Tibial nerve (tissue), 4 donors: ENCODE measurements around the gene ZNRD2. TPM values are rescaled to one million over a fixed set of nuclear protein-coding genes. Genes with fewer than 3 reads are reported as not detected.

Experiments used
- DNase-seq, 2 donors: peaks; one replicate each; pipeline ENCODE4 v3.0.0-alpha.2; 2019; ENCODE audit warnings: low spot score in 2 of 2
- H3K27ac ChIP-seq, 4 donors: fragments of 200-600 bp; sonication (generic) in 3 of 4; one replicate each; pipeline ENCODE4 v1.5.1; 2017 to 2019; ENCODE audit warnings: mild to moderate bottlenecking in 1 of 4
- H3K27me3 ChIP-seq, 2 donors: fragments of 200-600 bp; sonication (generic) in 1 of 2; one replicate each; pipeline versions ENCODE4 v1.5.1 to v1.6.0; 2017 to 2019
- H3K36me3 ChIP-seq, 3 donors: fragments of 200-600 bp; sonication (generic); one replicate each; pipeline ENCODE4 v1.5.1; 2018 to 2019
- H3K4me1 ChIP-seq, 4 donors: fragments of 200-600 bp; sonication (generic) in 3 of 4; one replicate each; pipeline ENCODE4 v1.5.1; 2017 to 2019
- H3K4me3 ChIP-seq, 4 donors: fragments of 200-600 bp; sonication (generic) in 3 of 4; one replicate each; pipeline ENCODE4 v1.5.1; 2017 to 2019; ENCODE audit warnings: mild to moderate bottlenecking in 1 of 4, moderate library complexity in 1 of 4
- H3K9me3 ChIP-seq, 4 donors: fragments of 200-600 bp; sonication (generic) in 3 of 4; one replicate each; pipeline ENCODE4 v1.5.1; 2017 to 2019
- EP300 ChIP-seq, 2 donors: sonication (generic); formaldehyde crosslinking; IDR thresholded peaks; one replicate each; pipeline ENCODE4 v1.6.1; 2017; ENCODE audit warnings: antibody characterized with exemption in 2 of 2, mild to moderate bottlenecking in 1 of 2
- POLR2A ChIP-seq, 2 donors: fragments of 450-650 bp; IDR thresholded peaks; one replicate each; pipeline ENCODE4 v1.6.1; 2017; ENCODE audit warnings: antibody characterized with exemption in 2 of 2, mild to moderate bottlenecking in 2 of 2, moderate library complexity in 2 of 2
- WGBS, 2 donors: methylation state at CpG; one replicate each; pipeline ENCODE4 v1.1.5; 2018; 5-methylcytosine and 5-hydroxymethylcytosine counted together
- total RNA-seq, 4 donors: library from RNA; depleted of rRNA; stranded (reverse); fragments of >200 nt; gene quantifications; one replicate each; pipeline ENCODE4 v1.1.0, GENCODE V29; 2016
- TF ChIP-seq, protein P1 (sequence below), 5 experiments: fragments of 200-600 bp in 3 of 5; fragments of 450-650 bp in 2 of 5; sonication (generic) in 3 of 5; IDR thresholded peaks; one replicate each; pipeline ENCODE4 v1.5.1; 2016 to 2019; ENCODE audit warnings: antibody characterized with exemption in 5 of 5, mild to moderate bottlenecking in 3 of 5, moderate library complexity in 2 of 5

ZNRD2 gene
- total RNA-seq, 4 donors from 2014 or later: 49.6 to 70.8 (median 56.5) TPM

DNA sequence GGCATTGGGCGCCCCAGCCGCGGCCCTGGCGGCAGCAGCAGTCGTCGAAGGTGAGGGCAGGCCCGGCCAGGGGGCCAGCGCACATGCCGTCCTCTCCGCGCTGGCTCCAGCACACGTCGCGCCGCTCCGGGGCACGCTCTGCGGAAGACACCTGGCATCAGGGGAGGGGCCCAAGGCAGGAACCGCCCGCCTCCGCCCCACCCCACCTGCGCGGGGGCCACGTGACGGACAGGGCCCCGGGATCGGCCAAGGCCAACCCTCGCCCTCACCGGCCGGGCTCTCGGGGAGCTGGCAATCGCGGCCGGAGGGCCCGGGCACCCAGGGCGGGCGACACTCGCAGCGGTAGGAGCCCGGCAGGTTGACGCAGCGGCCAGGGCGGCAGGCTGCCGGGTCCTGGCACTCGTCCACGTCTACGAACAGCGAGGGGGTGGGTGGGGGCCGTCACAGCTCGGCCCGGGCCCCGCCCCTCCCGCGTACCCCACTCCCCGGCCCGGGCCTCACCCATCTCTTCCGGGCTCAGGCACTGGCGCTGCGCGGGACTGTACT lies 30.5 kb upstream of the ZNRD2 start:
- H3K36me3 ChIP-seq: peaks cover 0 to 73% (median 7%) of the 10 kb centered on the region in 3 donors
- H3K27ac ChIP-seq: peak overlapping the region; percentile 75 to 93 (median 88)
- no peak for TF ChIP-seq EP300 (IDR thresholded peaks at IDR 0.05)
- TF ChIP-seq POLR2A (IDR thresholded peaks at IDR 0.05): no peak
- TF ChIP-seq, protein P1, sequence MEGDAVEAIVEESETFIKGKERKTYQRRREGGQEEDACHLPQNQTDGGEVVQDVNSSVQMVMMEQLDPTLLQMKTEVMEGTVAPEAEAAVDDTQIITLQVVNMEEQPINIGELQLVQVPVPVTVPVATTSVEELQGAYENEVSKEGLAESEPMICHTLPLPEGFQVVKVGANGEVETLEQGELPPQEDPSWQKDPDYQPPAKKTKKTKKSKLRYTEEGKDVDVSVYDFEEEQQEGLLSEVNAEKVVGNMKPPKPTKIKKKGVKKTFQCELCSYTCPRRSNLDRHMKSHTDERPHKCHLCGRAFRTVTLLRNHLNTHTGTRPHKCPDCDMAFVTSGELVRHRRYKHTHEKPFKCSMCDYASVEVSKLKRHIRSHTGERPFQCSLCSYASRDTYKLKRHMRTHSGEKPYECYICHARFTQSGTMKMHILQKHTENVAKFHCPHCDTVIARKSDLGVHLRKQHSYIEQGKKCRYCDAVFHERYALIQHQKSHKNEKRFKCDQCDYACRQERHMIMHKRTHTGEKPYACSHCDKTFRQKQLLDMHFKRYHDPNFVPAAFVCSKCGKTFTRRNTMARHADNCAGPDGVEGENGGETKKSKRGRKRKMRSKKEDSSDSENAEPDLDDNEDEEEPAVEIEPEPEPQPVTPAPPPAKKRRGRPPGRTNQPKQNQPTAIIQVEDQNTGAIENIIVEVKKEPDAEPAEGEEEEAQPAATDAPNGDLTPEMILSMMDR (IDR thresholded peaks at IDR 0.05): peak in 2 of 5 experiments; percentile 54 to 71
- H3K27me3 ChIP-seq: no peaks in the 10 kb centered on the region
- H3K4me3 ChIP-seq: peak overlapping the region; percentile 35 to 62 (median 56)
- WGBS, 2 donors: 21 to 24% methylated on average over 20 to 37 of the region's 60 CpGs
- no peak for DNase-seq
- H3K9me3 ChIP-seq: no peaks in the 10 kb centered on the region
- peaks cover 0 to 52% (median 23%) of the 10 kb centered on the region in 4 donors for H3K4me1 ChIP-seq

DNA sequence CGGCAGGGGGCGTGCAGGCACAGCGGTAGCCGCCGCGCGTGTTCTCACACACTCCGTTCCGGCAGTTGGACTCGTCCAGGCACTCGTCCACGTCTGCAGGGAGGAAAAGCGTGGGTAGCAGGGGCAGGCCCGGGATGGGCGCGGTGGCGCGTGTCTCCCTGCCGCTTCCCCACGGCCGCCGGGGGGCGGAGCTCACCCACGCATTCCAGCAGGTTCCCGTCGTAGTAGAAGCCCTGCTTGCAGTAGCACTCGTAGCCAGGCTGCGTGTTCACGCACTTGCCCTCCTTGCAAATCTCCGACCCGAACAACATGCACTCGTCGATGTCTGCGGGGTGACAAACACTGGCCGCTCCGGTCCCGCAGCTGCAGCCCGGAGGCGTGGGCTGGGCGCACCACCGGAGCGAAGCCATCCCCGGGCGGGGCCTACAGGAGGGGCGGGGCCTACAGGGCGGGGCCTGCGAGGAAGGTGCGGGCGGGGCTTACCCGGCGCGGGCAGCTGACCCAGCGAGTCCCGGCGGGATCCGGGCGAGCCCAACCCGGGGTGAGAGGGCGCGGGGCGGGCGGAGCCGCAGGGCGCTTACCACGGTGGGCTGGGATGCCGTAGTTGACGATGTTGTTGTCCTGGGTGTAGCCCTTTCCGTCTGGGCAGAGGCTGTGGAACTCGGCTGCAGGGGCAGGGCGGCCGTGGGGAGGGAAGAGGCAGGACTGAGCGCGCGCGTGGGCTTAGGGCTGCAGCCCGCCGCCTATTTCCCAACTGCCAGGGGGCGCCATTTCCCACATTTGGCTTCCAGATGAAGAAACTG lies 29.8 kb upstream of the ZNRD2 start:
- 0 to 1% methylated on average over 19 to 34 of the region's 78 CpGs for WGBS, 2 donors
- Histone ChIP-seq H3K4me3 (peak overlapping the region; percentile 35 to 62 (median 56)), H3K27me3 (no peaks in the 10 kb centered on the region), H3K27ac (peak overlapping the region; percentile 75 to 93 (median 88)), H3K4me1 (peaks cover 0 to 52% (median 23%) of the 10 kb centered on the region in 4 donors), H3K36me3 (peaks cover 0 to 73% (median 7%) of the 10 kb centered on the region in 3 donors), H3K9me3 (no peaks in the 10 kb centered on the region)
- TF ChIP-seq EP300 (IDR thresholded peaks at IDR 0.05) (peak; percentile 73 to 79), POLR2A (IDR thresholded peaks at IDR 0.05) (peak in 1 of 2 donors; percentile 61)
- TF ChIP-seq, protein P1 (IDR thresholded peaks at IDR 0.05): peak; percentile 78 to 98 (median 86)
- peak; percentile 87 to 92 for DNase-seq

DNA sequence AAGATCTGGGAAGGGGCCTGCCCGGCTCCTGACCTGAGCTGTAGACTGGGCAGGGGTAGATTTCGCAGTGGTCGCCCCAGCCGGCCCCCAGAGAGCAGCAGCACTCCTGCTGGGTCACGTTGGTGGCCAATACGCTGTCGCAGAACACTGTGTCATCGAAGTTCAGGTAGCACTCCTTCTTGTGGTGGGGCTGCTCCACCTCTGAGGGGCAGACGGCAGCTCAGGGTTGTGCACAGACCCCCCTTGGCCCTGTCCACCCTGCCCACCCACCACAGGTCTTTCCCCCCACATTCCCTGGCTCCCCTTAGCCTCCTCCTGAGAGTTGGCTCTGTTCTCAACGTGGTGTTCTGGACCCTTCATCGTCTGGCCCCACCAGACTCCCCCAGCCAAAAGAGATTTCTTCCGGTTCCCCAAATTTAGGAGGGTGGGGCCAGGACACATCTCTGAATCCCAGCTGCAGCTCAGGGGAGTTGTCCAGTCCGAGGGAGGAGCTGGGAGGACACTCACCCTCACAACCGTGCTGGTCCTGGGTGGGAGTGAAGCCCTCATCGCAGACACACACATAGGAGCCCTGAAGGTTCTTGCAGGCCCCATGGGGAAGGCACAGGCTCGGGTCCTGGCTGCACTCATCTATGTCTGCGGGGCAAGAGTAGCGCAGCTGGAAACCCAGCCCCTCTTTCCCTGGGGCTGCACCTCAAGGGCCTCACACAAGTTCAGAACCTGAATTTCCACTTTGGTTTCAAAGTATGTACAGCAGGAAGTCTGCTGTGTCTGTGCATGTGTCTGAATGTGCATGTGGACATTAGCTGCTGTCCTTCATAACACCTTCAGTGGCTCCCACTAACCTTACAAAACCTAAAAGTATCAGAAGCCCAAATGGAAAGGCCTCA lies 28.9 kb upstream of the ZNRD2 start:
- H3K36me3 ChIP-seq: peaks cover 0 to 73% (median 7%) of the 10 kb centered on the region in 3 donors

DNA sequence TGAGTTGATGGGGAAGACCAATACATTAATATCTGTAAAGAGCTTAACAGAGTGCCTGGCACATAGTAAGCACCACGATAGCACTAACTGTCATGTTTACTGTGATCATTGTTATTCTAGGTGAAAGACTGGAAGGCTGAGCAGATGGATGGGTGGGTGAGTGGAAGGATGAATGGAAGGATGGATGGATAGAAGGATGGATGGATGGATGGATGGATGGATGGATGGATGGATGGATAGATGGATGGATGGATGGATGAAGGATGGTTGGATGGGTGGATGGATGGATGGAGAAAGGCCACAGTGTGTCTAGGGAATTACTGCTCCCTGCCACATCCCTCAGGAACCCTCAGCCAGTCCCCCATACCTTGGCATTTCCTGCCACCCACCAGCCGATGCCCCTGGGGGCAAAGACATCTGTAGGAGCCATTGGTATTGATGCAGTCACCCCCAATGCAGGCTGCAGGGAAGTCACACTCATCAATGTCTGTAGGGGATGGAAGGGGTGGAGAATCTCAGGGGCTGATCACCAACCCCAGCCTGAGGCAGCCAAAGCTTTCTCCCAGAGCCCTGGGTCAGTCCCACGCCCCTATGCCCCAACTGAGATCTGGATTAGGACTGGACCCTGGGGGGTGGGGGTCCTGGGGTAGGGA lies 27.4 kb upstream of the ZNRD2 start:
- WGBS, 2 donors: 83 to 90% methylated on average over 3 of the region's 3 CpGs
- H3K9me3 ChIP-seq: no peaks in the 10 kb centered on the region
- DNase-seq: no peak
- H3K27me3 ChIP-seq: no peaks in the 10 kb centered on the region
- H3K27ac ChIP-seq: no peak overlapping the region
- H3K4me3 ChIP-seq: no peak overlapping the region
- H3K36me3 ChIP-seq: peaks cover 0 to 73% (median 7%) of the 10 kb centered on the region in 3 donors
- peaks cover 0 to 55% (median 31%) of the 10 kb centered on the region in 4 donors for H3K4me1 ChIP-seq
- TF ChIP-seq, protein P1 (IDR thresholded peaks at IDR 0.05): no peak
- TF ChIP-seq EP300 (IDR thresholded peaks at IDR 0.05) (no peak), POLR2A (IDR thresholded peaks at IDR 0.05) (no peak)

More for the DNA sequence above, 28.9 kb upstream of the ZNRD2 start:
- TF ChIP-seq POLR2A (IDR thresholded peaks at IDR 0.05): no peak
- TF ChIP-seq EP300 (IDR thresholded peaks at IDR 0.05): no peak
- TF ChIP-seq, protein P1 (IDR thresholded peaks at IDR 0.05): peak in 2 of 5 experiments; percentile 49 to 56
- Histone ChIP-seq H3K4me1 (peaks cover 0 to 54% (median 24%) of the 10 kb centered on the region in 4 donors), H3K4me3 (peak overlapping the region; percentile 35 to 62 (median 56)), H3K27ac (peak overlapping the region; percentile 75 to 93 (median 88)), H3K27me3 (no peaks in the 10 kb centered on the region), H3K9me3 (no peaks in the 10 kb centered on the region)
- WGBS, 2 donors: 35 to 61% methylated on average over 5 to 10 of the region's 18 CpGs
- DNase-seq: no peak
